Upper lobe of right lung (tissue), 1 donor: ENCODE measurements around the gene LUC7L. TPM values are rescaled to one million over a fixed set of nuclear protein-coding genes. Genes with fewer than 3 reads are reported as not detected.
A peak's percentile ranks its signal among the peaks of the same experiment; 100 is the strongest.

Source experiments
- ATAC-seq: fragments of 200-7000 bp; cut with Tn5 transposase; one replicate; pipeline ENCODE4 v1.9.1; 2020; ENCODE audit warnings: mild to moderate bottlenecking, moderate library complexity
- DNase-seq: peaks from one replicate; pipeline ENCODE4 v3.0.0-alpha.2; 2020
- H3K27ac ChIP-seq: fragments of 200-600 bp; one replicate; pipeline ENCODE4 v1.8.0; 2022
- H3K27me3 ChIP-seq: fragments of 200-600 bp; one replicate; pipeline ENCODE4 v1.8.0; 2022; ENCODE audit warnings: mild to moderate bottlenecking
- H3K36me3 ChIP-seq: fragments of 200-600 bp; one replicate; pipeline ENCODE4 v1.8.0; 2022
- H3K4me1 ChIP-seq: fragments of 200-600 bp; one replicate; pipeline ENCODE4 v1.8.0; 2022
- H3K4me3 ChIP-seq: fragments of 200-600 bp; one replicate; pipeline ENCODE4 v1.8.0; 2022; ENCODE audit warnings: mild to moderate bottlenecking
- H3K9me3 ChIP-seq: fragments of 200-600 bp; one replicate; pipeline ENCODE4 v1.8.0; 2022
- intact Hi-C: fragments of 100-400 bp; cut with DNase I; formaldehyde crosslinking; loops from one replicate; pipeline ENCODE4 v1.11.0; 2022
- total RNA-seq: library from RNA; stranded (reverse); fragmentation: NEBNext Ultra II Directional; extraction: Animal tissue kit (Norgen Biotek cat#: 25700); gene quantifications from one replicate; pipeline ENCODE4 v1.2.1, GENCODE V29; 2021
- TF ChIP-seq, protein P1 (sequence below): fragments of 200-600 bp; IDR thresholded peaks from one replicate; pipeline ENCODE4 v1.8.0; 2022; ENCODE audit warnings: antibody characterized with exemption
- donor health status: DM: no; HTN: yes; CAD: no; lungs with severe emphysema.

Gene LUC7L
- total RNA-seq, 1 donor from 2014 or later = 78.8 TPM

DNA sequence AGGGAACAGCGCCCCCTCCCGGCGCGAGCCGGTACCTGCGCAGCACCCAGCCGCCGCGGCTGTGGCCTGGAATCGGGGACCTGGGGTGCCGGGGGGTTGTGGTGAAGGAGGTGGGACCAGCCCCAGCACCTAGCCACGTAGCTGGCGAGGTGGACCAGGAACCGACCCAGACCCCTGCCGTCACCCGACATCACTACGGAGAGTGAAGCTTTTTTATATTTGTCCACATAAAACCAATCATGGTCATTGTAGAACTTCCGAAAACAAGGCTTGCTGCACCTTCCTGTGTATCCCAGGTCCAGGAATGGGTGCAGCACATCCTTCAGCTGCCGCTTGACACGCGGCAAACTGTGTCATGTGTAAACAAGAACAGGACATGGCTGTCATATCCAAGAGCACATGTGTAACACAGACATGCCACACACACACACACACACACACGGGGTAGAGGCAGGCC is 47.7 kb downstream of the LUC7L start:
- intact Hi-C loops = no loop called here
- no peaks in the 10 kb centered on the region for H3K9me3 ChIP-seq
- DNase-seq = no peak
- ATAC-seq = no peak
- peaks cover 18% of the 10 kb centered on the region for H3K4me1 ChIP-seq
- TF ChIP-seq, protein P1, sequence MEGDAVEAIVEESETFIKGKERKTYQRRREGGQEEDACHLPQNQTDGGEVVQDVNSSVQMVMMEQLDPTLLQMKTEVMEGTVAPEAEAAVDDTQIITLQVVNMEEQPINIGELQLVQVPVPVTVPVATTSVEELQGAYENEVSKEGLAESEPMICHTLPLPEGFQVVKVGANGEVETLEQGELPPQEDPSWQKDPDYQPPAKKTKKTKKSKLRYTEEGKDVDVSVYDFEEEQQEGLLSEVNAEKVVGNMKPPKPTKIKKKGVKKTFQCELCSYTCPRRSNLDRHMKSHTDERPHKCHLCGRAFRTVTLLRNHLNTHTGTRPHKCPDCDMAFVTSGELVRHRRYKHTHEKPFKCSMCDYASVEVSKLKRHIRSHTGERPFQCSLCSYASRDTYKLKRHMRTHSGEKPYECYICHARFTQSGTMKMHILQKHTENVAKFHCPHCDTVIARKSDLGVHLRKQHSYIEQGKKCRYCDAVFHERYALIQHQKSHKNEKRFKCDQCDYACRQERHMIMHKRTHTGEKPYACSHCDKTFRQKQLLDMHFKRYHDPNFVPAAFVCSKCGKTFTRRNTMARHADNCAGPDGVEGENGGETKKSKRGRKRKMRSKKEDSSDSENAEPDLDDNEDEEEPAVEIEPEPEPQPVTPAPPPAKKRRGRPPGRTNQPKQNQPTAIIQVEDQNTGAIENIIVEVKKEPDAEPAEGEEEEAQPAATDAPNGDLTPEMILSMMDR = peak; percentile 96
- peak overlapping the region; percentile 35 for H3K4me3 ChIP-seq
- peaks cover 40% of the 10 kb centered on the region for H3K27me3 ChIP-seq
- H3K27ac ChIP-seq = no peak overlapping the region
- no peaks in the 10 kb centered on the region for H3K36me3 ChIP-seq

DNA sequence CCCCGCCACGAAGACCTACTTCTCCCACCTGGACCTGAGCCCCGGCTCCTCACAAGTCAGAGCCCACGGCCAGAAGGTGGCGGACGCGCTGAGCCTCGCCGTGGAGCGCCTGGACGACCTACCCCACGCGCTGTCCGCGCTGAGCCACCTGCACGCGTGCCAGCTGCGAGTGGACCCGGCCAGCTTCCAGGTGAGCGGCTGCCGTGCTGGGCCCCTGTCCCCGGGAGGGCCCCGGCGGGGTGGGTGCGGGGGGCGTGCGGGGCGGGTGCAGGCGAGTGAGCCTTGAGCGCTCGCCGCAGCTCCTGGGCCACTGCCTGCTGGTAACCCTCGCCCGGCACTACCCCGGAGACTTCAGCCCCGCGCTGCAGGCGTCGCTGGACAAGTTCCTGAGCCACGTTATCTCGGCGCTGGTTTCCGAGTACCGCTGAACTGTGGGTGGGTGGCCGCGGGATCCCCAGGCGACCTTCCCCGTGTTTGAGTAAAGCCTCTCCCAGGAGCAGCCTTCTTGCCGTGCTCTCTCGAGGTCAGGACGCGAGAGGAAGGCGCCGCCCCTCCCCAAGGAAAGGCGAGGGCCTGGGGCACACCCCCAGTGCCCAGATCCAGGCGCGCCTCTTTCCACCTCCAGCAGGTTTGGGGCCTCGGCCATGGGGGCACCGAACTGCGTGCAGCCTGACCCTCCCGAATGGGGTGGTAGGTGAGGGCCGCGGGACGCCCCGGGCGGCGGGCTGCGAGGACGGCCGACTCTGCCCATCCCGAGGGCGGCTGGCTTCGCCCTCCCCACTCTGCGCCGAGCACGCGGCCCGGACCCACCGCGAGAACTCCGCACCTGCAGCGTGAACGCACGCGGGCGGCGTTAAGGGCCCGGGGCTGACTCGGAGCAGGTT is 48.3 kb downstream of the LUC7L start:
- Histone ChIP-seq H3K36me3 (no peaks in the 10 kb centered on the region), H3K4me3 (peak overlapping the region; percentile 35), H3K27me3 (peaks cover 41% of the 10 kb centered on the region), H3K9me3 (no peaks in the 10 kb centered on the region), H3K27ac (no peak overlapping the region), H3K4me1 (peaks cover 18% of the 10 kb centered on the region)
- TF ChIP-seq, protein P1 = no peak
- intact Hi-C loops = no loop called here
- peak; percentile 93 for ATAC-seq
- peak; percentile 89 for DNase-seq

DNA sequence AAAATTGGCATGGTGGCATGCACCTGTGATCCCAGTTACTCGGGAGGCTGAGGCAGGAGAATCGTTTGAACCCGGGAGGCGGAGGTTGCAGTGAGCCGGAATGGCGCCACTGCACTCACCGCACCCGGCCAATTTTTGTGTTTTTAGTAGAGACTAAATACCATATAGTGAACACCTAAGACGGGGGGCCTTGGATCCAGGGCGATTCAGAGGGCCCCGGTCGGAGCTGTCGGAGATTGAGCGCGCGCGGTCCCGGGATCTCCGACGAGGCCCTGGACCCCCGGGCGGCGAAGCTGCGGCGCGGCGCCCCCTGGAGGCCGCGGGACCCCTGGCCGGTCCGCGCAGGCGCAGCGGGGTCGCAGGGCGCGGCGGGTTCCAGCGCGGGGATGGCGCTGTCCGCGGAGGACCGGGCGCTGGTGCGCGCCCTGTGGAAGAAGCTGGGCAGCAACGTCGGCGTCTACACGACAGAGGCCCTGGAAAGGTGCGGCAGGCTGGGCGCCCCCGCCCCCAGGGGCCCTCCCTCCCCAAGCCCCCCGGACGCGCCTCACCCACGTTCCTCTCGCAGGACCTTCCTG is 49.1 kb downstream of the LUC7L start, which contains the start of gene HBQ1:
TSS of gene HBQ1 (plus strand) at position 359 of the 575 bp plus-strand sequence. CDS start at position 387, 28 bp downstream.
- DNase-seq = no peak
- Histone ChIP-seq H3K27me3 (peaks cover 49% of the 10 kb centered on the region), H3K36me3 (no peaks in the 10 kb centered on the region), H3K27ac (no peak within 1 kb of the TSS), H3K9me3 (no peaks in the 10 kb centered on the region), H3K4me1 (peaks cover 18% of the 10 kb centered on the region), H3K4me3 (peak within 1 kb of the TSS; percentile 35)
- peak; percentile 36 for ATAC-seq
- intact Hi-C loops = no loop called here
- TF ChIP-seq, protein P1 = peak; percentile 35

DNA sequence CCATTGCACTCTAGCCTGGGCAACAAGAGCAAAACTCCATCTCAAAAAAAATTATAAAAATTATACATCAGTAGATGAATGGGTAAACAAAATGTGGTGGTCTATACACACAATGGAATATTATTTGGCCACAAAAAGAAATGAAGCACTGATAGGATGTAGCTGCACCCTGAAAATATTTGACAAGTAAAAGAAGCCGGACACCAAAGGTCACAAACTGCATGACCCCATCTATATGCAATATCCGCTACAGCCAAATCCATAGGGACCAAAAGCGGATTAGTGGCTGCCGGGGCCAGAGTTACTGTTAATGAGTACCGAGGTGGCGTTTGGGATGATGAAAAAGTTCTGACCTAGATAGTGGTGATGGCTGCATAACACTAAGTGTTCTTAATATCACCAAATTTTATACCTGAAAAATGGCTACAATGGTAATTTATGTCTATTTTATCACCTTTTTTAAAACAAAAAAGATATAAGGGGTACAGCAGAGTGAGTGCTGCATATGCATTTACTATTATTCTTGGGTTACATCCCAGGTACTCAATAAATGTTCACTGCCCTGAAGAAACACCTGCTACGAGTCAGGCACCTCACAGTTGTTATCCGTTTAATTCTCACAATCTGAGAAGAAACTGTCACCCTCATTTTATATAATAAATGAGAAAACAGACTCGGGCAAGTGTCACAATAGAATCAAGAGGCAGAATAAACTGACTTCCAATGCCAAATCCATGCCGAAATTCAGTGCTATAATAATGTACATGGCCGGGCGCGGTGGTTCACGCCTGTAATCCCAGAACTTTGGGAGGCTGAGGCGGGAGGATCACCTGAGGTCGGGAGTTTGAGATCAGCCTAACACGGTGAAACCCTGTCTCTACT is 49.8 kb downstream of the LUC7L start:
- intact Hi-C loops = no loop called here
- Histone ChIP-seq H3K4me1 (peaks cover 18% of the 10 kb centered on the region), H3K27ac (no peak overlapping the region), H3K4me3 (no peak overlapping the region), H3K36me3 (no peaks in the 10 kb centered on the region), H3K27me3 (peaks cover 56% of the 10 kb centered on the region), H3K9me3 (no peaks in the 10 kb centered on the region)
- no peak for ATAC-seq
- TF ChIP-seq, protein P1 = no peak
- no peak for DNase-seq

DNA sequence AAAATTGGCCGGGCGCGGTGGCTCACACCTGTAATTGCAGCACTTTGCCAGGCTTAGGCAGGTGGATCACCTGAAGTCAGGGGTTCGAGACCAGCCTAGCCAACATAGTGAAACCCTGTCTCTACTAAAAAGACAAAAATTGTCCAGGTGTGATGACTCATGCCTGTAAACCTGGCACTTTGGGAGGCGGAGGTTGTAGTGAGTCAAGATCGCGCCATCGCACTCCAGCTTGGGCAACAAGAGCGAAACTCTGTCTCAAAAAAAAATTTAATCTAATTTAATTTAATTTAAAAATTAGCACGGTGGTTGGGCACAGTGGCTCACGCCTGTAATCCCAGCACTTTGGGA is 50.6 kb downstream of the LUC7L start:
- Histone ChIP-seq H3K27ac (no peak overlapping the region), H3K36me3 (no peaks in the 10 kb centered on the region), H3K9me3 (no peaks in the 10 kb centered on the region), H3K4me1 (peaks cover 18% of the 10 kb centered on the region), H3K4me3 (no peak overlapping the region), H3K27me3 (peaks cover 57% of the 10 kb centered on the region)
- intact Hi-C loops = no loop called here
- TF ChIP-seq, protein P1 = no peak
- ATAC-seq (no peak), DNase-seq (no peak)
